Ishikawa (cell line): ENCODE data around the gene CEMIP.

Source experiments
- CEBPB ChIP-seq: IDR thresholded peaks from 2 replicates; pipeline ENCODE4 v1.6.1; 2012
- CREB1 ChIP-seq: IDR thresholded peaks from 2 replicates; pipeline ENCODE4 v1.6.1; 2012; ENCODE audit warnings: low read depth
- EGR1 ChIP-seq: IDR thresholded peaks from 2 replicates; pipeline ENCODE4 v1.6.1; 2012
- EP300 ChIP-seq: IDR thresholded peaks from 2 replicates; pipeline ENCODE4 v1.6.1; 2012; ENCODE audit warnings: borderline replicate concordance
- FOXM1 ChIP-seq: IDR thresholded peaks from 2 replicates; pipeline ENCODE4 v1.6.1; 2012; ENCODE audit warnings: low read depth, borderline replicate concordance
- NFIC ChIP-seq: IDR thresholded peaks from 2 replicates; pipeline ENCODE4 v1.6.1; 2012
- RAD21 ChIP-seq: IDR thresholded peaks from 2 replicates; pipeline ENCODE4 v1.6.1; 2012; ENCODE audit warnings: low read depth
- TAF1 ChIP-seq: IDR thresholded peaks from 2 replicates; pipeline ENCODE4 v1.6.1; 2012; ENCODE audit warnings: low read depth, mild to moderate bottlenecking
- TCF12 ChIP-seq: IDR thresholded peaks from 2 replicates; pipeline ENCODE4 v1.6.1; 2012; ENCODE audit warnings: low read depth
- YY1 ChIP-seq: IDR thresholded peaks from 2 replicates; pipeline ENCODE4 v1.6.1; 2012; ENCODE audit warnings: low read depth
- ZBTB7A ChIP-seq: IDR thresholded peaks from 2 replicates; pipeline ENCODE4 v1.6.1; 2012; ENCODE audit warnings: low read depth
- TF ChIP-seq, protein P1 (sequence below): IDR thresholded peaks from 2 replicates; pipeline ENCODE4 v1.6.1; 2012; ENCODE audit warnings: low read depth, mild to moderate bottlenecking
- TF ChIP-seq, protein P2 (sequence below): IDR thresholded peaks from 2 replicates; pipeline ENCODE4 v1.6.1; 2012
- TF ChIP-seq, protein P3 (sequence below): IDR thresholded peaks from 2 replicates; pipeline ENCODE4 v1.6.1; 2012

DNA sequence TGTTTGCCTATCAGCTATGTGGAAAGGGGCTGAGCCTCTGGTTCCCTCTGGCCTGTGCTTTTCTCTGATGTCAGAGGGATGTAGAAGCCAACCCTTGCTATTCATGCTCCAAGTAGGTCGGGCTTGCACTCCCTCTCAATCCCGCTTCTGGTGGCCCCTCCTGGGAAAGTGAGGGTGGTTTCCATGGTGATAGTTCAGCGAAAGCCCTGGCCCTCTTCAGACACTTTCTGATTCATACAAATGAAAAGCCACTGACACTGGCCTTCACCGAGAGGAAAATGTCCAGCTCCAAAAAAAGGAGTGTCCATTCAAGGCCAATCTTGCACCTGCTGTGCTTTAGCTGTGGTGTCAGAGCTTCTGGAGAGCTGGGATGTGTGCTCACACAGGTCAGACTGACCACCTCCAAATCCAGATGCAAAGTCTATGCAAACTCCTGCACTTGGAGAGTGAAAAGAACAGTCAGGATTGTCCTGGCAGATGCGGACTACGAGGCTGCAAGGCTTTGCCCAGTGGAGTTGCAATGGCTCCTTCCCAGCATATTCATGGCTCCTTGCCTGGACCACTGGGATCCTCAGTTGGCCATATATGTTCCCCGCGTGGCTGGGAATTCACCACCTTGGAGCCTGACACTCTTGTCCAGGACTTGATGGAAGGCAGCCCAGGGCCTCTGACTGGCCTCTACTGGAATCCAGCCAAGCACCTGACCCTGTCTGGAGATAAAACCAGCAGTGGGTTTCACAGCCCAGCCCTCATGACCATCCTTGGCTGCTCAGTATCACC, 96.6 kb downstream of the CEMIP start:
- TF ChIP-seq CEBPB (no peak), TAF1 (no peak), YY1 (no peak), EP300 (no peak), FOXM1 (no peak), RAD21 (no peak), EGR1 (no peak), TCF12 (no peak), CREB1 (no peak), ZBTB7A (no peak), NFIC (no peak)
- TF ChIP-seq, protein P1, sequence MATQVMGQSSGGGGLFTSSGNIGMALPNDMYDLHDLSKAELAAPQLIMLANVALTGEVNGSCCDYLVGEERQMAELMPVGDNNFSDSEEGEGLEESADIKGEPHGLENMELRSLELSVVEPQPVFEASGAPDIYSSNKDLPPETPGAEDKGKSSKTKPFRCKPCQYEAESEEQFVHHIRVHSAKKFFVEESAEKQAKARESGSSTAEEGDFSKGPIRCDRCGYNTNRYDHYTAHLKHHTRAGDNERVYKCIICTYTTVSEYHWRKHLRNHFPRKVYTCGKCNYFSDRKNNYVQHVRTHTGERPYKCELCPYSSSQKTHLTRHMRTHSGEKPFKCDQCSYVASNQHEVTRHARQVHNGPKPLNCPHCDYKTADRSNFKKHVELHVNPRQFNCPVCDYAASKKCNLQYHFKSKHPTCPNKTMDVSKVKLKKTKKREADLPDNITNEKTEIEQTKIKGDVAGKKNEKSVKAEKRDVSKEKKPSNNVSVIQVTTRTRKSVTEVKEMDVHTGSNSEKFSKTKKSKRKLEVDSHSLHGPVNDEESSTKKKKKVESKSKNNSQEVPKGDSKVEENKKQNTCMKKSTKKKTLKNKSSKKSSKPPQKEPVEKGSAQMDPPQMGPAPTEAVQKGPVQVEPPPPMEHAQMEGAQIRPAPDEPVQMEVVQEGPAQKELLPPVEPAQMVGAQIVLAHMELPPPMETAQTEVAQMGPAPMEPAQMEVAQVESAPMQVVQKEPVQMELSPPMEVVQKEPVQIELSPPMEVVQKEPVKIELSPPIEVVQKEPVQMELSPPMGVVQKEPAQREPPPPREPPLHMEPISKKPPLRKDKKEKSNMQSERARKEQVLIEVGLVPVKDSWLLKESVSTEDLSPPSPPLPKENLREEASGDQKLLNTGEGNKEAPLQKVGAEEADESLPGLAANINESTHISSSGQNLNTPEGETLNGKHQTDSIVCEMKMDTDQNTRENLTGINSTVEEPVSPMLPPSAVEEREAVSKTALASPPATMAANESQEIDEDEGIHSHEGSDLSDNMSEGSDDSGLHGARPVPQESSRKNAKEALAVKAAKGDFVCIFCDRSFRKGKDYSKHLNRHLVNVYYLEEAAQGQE = no peak
- TF ChIP-seq, protein P2, sequence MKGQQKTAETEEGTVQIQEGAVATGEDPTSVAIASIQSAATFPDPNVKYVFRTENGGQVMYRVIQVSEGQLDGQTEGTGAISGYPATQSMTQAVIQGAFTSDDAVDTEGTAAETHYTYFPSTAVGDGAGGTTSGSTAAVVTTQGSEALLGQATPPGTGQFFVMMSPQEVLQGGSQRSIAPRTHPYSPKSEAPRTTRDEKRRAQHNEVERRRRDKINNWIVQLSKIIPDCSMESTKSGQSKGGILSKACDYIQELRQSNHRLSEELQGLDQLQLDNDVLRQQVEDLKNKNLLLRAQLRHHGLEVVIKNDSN = no peak
- TF ChIP-seq, protein P3, sequence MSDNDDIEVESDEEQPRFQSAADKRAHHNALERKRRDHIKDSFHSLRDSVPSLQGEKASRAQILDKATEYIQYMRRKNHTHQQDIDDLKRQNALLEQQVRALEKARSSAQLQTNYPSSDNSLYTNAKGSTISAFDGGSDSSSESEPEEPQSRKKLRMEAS = no peak
